GM21723 (cell line): ENCODE measurements around the gene SPINT3.

ENCODE experiments used
- ATAC-seq: cut with Tn5 transposase; IDR thresholded peaks from one replicate; pipeline ENCODE4 v1.9.1; 2021; ENCODE audit warnings: mild to moderate bottlenecking, moderate library complexity; ENCODE audit not compliant: unreplicated experiment

The SPINT3 gene

GRCh38 chr20:45463709-45464108, 51.7 kb downstream of the SPINT3 start:
- no peak for ATAC-seq

GRCh38 chr20:45462711-45463509, 52.5 kb downstream of the SPINT3 start:
- no peak for ATAC-seq
